Right lobe of liver (tissue), 6 donors: ENCODE measurements around the gene CACNA1D. TPM values are rescaled to one million over a fixed set of nuclear protein-coding genes. Genes with fewer than 3 reads are reported as not detected.
"Not testable (repeated sequence)": the region's sequence is repeated elsewhere in the genome, so short reads cannot be mapped to it uniquely, and the experiment has no call there.

ENCODE experiments used
- ATAC-seq, 4 donors: fragments of 200-7000 bp; cut with Tn5 transposase; one replicate each; pipeline ENCODE4 v1.9.1; 2020; ENCODE audit warnings: mild to moderate bottlenecking in 4 of 4, moderate library complexity in 4 of 4
- DNase-seq, 3 donors: peaks; one replicate each; pipeline ENCODE4 v3.0.0-alpha.2; 2020
- H3K27ac ChIP-seq, 3 donors: fragments of 200-600 bp; one replicate each; pipeline ENCODE4 v1.8.0; 2022
- H3K27me3 ChIP-seq, 2 donors: fragments of 200-600 bp; one replicate each; pipeline ENCODE4 v1.8.0; 2022
- H3K36me3 ChIP-seq, 4 donors: fragments of 200-600 bp; sonication (generic) in 1 of 4; one replicate each; pipeline versions ENCODE4 v1.5.1 to v1.8.0; 2017 to 2022; ENCODE audit warnings: control low read depth in 1 of 4
- H3K4me1 ChIP-seq, 4 donors: fragments of 200-600 bp; sonication (generic) in 1 of 4; one replicate each; pipeline versions ENCODE4 v1.5.1 to v1.8.0; 2017 to 2022; ENCODE audit warnings: control low read depth in 1 of 4
- H3K4me3 ChIP-seq, 3 donors: fragments of 200-600 bp; one replicate each; pipeline ENCODE4 v1.8.0; 2022
- H3K9me3 ChIP-seq, 4 donors: fragments of 200-600 bp; sonication (generic) in 1 of 4; one replicate each; pipeline versions ENCODE4 v1.5.1 to v1.8.0; 2017 to 2022; ENCODE audit warnings: control low read depth in 1 of 4
- CTCF ChIP-seq, 4 donors: fragments of 200-600 bp in 3 of 4; fragments of 450-650 bp in 1 of 4; IDR thresholded peaks; one replicate each; pipeline versions ENCODE4 v1.5.1 to v1.8.0; 2016 to 2022; ENCODE audit warnings: antibody characterized with exemption in 4 of 4, mild to moderate bottlenecking in 2 of 4
- POLR2A ChIP-seq: fragments of 450-650 bp; IDR thresholded peaks from one replicate; pipeline ENCODE4 v1.6.1; 2017; ENCODE audit warnings: antibody characterized with exemption, mild to moderate bottlenecking
- WGBS: methylation state at CpG from one replicate; pipeline ENCODE4 v1.1.6; 2018; ENCODE audit warnings: low coverage, low lambda C conversion rate; ENCODE audit not compliant: insufficient coverage; ENCODE audit errors: missing lambda C conversion rate; 5-methylcytosine and 5-hydroxymethylcytosine counted together
- intact Hi-C, 2 donors: fragments of 100-400 bp; cut with DNase I; formaldehyde crosslinking; loops; one replicate each; pipeline versions ENCODE4 v1.11.2 to v1.14.1; 2022
- long read RNA-seq: library from polyadenylated mRNA; unstranded; transcript quantifications from one replicate; pipeline ENCODE4 v2.0.0, GENCODE V29; 2019
- total RNA-seq, 6 experiments: library from RNA; depleted of rRNA in 2 of 6; stranded (reverse); fragments of >200 nt in 2 of 6; fragmentation: NEBNext Ultra II Directional in 3 of 6; extraction: Animal tissue kit (Norgen Biotek cat#: 25700) in 3 of 6; gene quantifications; one replicate each; pipeline versions ENCODE4 v1.1.0 to v1.2.4, GENCODE V29; 2016 to 2023
- donor health status: DM: no; HTN: yes; CAD: no.
- donor health status: DM: no; HTN: no; CAD: no.
- donor health status: DM: no; HTN: no; CAD: no.
- donor health status: DM: no; HTN: yes; CAD: no.
- donor health status: DM: no; HTN: yes; CAD: no.

CACNA1D gene
- 10 to 100 TPM in 2 of 6 experiments, 1 to 10 TPM in 4; 5.5 to 12.7 (median 9.3) TPM for total RNA-seq
- long read RNA-seq, partial matches to known transcripts = 0 of 1 reads
- long read RNA-seq, other reads (novel, unspliced or antisense) = 1 of 1 reads

GRCh38 chr3:53493963-53494791 is at the start of gene CACNA1D:
Gene CACNA1D (plus strand): TSS chr3:53494611. CDS start chr3:53495167, 556 bp downstream.
- H3K4me1 ChIP-seq = peaks cover 0 to 7% (median 2%) of the 10 kb centered on the region in 4 donors
- intact Hi-C loops = loop anchor here in 1 of 2 donors (10.0 kb wide), 1 partner anchor 119 kb away; no protein-coding TSS in a partner anchor
- peak within 1 kb of the TSS; percentile 55 to 69 (median 56) for H3K4me3 ChIP-seq
- peak in 2 of 3 donors; percentile 50 to 64 for DNase-seq
- no peaks in the 10 kb centered on the region for H3K9me3 ChIP-seq
- no peak within 1 kb of the TSS for H3K27ac ChIP-seq
- H3K27me3 ChIP-seq = no peaks in the 10 kb centered on the region
- WGBS = 1% methylated on average over 15 of the region's 122 CpGs
- TF ChIP-seq POLR2A (peak; percentile 21), CTCF (IDR thresholded peaks at IDR 0.05) (no peak)
- peak; percentile 63 to 72 (median 67) for ATAC-seq
- H3K36me3 ChIP-seq = no peaks in the 10 kb centered on the region

DNA sequence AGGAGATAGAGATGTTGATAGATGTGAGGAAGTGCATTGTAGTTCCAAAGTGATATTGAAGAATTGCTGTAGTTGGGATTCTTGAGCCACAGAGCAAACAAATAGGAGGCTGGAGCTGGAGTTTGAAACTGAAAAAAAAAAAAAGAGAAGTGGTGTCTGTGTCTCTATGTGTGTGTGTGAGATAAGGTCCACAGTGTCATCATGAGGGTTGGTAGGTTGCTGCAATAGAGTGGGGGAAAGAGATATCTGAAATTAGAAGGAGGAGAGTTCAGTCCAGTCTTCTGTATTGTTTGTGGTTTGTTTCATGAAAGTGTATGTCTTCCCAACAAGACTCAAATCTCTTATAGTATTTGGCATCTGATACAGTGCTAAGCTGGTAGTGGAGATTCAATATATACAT is 37.3 kb upstream of the CACNA1D start:
- H3K4me1 ChIP-seq = no peaks in the 10 kb centered on the region
- intact Hi-C loops = no loop called here
- no peak for ATAC-seq
- no peaks in the 10 kb centered on the region for H3K27me3 ChIP-seq
- DNase-seq = no peak
- no peaks in the 10 kb centered on the region for H3K9me3 ChIP-seq
- TF ChIP-seq POLR2A = no peak
- no peak for TF ChIP-seq CTCF (IDR thresholded peaks at IDR 0.05)
- H3K27ac ChIP-seq = no peak overlapping the region
- no peaks in the 10 kb centered on the region for H3K36me3 ChIP-seq
- no peak overlapping the region for H3K4me3 ChIP-seq

GRCh38 chr3:53460326-53460725 is 34.1 kb upstream of the CACNA1D start:
- Histone ChIP-seq H3K27ac (no peak overlapping the region), H3K4me1 (peaks cover 0 to 10% (median 4%) of the 10 kb centered on the region in 4 donors), H3K9me3 (no peaks in the 10 kb centered on the region), H3K4me3 (no peak overlapping the region), H3K27me3 (no peaks in the 10 kb centered on the region), H3K36me3 (no peaks in the 10 kb centered on the region)
- 93% methylated on average over 1 of the region's 1 CpG for WGBS
- DNase-seq (no peak), ATAC-seq (no peak)
- intact Hi-C loops = no loop called here
- TF ChIP-seq CTCF (IDR thresholded peaks at IDR 0.05) = no peak
- TF ChIP-seq POLR2A = no peak

- Histone ChIP-seq H3K4me3 (no peak overlapping the region), H3K36me3 (no peaks in the 10 kb centered on the region), H3K4me1 (peaks cover 0 to 10% (median 4%) of the 10 kb centered on the region in 4 donors), H3K27ac (peak overlapping the region; percentile 1 to 35 (median 29)), H3K9me3 (no peaks in the 10 kb centered on the region), H3K27me3 (no peaks in the 10 kb centered on the region)
- intact Hi-C loops = no loop called here
- TF ChIP-seq POLR2A = peak; percentile 28
- no peak for TF ChIP-seq CTCF (IDR thresholded peaks at IDR 0.05)
- 32% methylated on average over 3 of the region's 3 CpGs for WGBS
- peak; percentile 98 to 100 (median 99) for ATAC-seq
- peak; percentile 75 to 80 (median 79) for DNase-seq
These were observed 30.0 kb upstream of the CACNA1D start for GRCh38 chr3:53464424-53464823.

- intact Hi-C loops, H3K27ac ChIP-seq, H3K4me3 ChIP-seq, H3K4me1 ChIP-seq, DNase-seq, H3K36me3 ChIP-seq, H3K27me3 ChIP-seq, ATAC-seq, H3K9me3 ChIP-seq: not testable (repeated sequence)
- 77% methylated on average over 7 of the region's 7 CpGs for WGBS
These were observed 24.7 kb upstream of the CACNA1D start for GRCh38 chr3:53469758-53470157.
